Urinary bladder (tissue), 4 donors: ENCODE results near the gene TMED4. TPM values are rescaled to one million over a fixed set of nuclear protein-coding genes. Genes with fewer than 3 reads are reported as not detected.
"Not testable (repeated sequence)": the region's sequence is repeated elsewhere in the genome, so short reads cannot be mapped to it uniquely, and the experiment has no call there.

Source experiments
- DNase-seq: peaks from one replicate; pipeline ENCODE4 v3.0.0-alpha.2; 2015; ENCODE audit errors: extremely low spot score
- H3K27ac ChIP-seq: one replicate; pipeline ENCODE4 v1.5.1; 2013; ENCODE audit warnings: low read depth, mild to moderate bottlenecking, moderate library complexity
- H3K36me3 ChIP-seq: one replicate; pipeline ENCODE4 v1.6.1; 2013; ENCODE audit warnings: mild to moderate bottlenecking, moderate library complexity; ENCODE audit not compliant: insufficient read depth
- H3K4me1 ChIP-seq: one replicate; pipeline ENCODE4 v1.6.1; 2013; ENCODE audit warnings: mild to moderate bottlenecking, moderate library complexity; ENCODE audit not compliant: insufficient read depth
- H3K4me3 ChIP-seq: one replicate; pipeline ENCODE4 v1.5.1; 2013; ENCODE audit warnings: low read depth, low read length
- WGBS: extraction: QIAGEN DNeasy Blood & Tissue Kit; methylation state at CpG from one replicate; pipeline ENCODE4 v1.1.7; 2013; 5-methylcytosine and 5-hydroxymethylcytosine counted together
- polyA plus RNA-seq: library from polyadenylated mRNA; stranded (reverse); fragments of 200-250 nt; gene quantifications from one replicate; pipeline ENCODE4 v1.2.3, GENCODE V29; 2013
- total RNA-seq: library from RNA; depleted of rRNA; stranded (reverse); fragments of >200 nt; gene quantifications from one replicate; pipeline ENCODE4 v1.2.3, GENCODE V29; 2014
- donor health status: healthy with polysubstance abuse.
- donor health status: healthy.

Gene TMED4
- total and polyA plus RNA-seq, 2 donors: 70.3 to 92.6 TPM

GRCh38 chr7:44568771-44569560 lies 13.1 kb downstream of the TMED4 start:
- no peak overlapping the region for H3K27ac ChIP-seq
- H3K36me3 ChIP-seq: no peaks in the 10 kb centered on the region
- no peak for DNase-seq
- 89% methylated on average over 17 of the region's 17 CpGs for whole genome bisulfite sequencing
- H3K4me3 ChIP-seq: no peak overlapping the region
- no peaks in the 10 kb centered on the region for H3K4me1 ChIP-seq

GRCh38 chr7:44567884-44568283 lies 14.1 kb downstream of the TMED4 start:
- DNase-seq: no peak
- Histone ChIP-seq H3K4me1 (no peaks in the 10 kb centered on the region), H3K4me3 (no peak overlapping the region), H3K36me3 (no peaks in the 10 kb centered on the region), H3K27ac (no peak overlapping the region)
- WGBS: 92% methylated on average over 6 of the region's 6 CpGs

GRCh38 chr7:44566680-44567079 lies 15.4 kb downstream of the TMED4 start:
- Histone ChIP-seq H3K4me3 (no peak overlapping the region), H3K36me3 (no peaks in the 10 kb centered on the region), H3K4me1 (no peaks in the 10 kb centered on the region), H3K27ac (no peak overlapping the region)
- 93% methylated on average over 5 of the region's 5 CpGs for WGBS
- no peak for DNase-seq

GRCh38 chr7:44565795-44566559 lies 16.1 kb downstream of the TMED4 start:
- H3K4me1 ChIP-seq: no peaks in the 10 kb centered on the region
- H3K4me3 ChIP-seq: no peak overlapping the region
- H3K27ac ChIP-seq: no peak overlapping the region
- no peaks in the 10 kb centered on the region for H3K36me3 ChIP-seq
- no peak for DNase-seq
- WGBS: 75% methylated on average over 16 of the region's 16 CpGs

GRCh38 chr7:44565097-44565794 lies 16.8 kb downstream of the TMED4 start:
- 62% methylated on average over 13 of the region's 13 CpGs for WGBS
- Histone ChIP-seq H3K36me3 (no peaks in the 10 kb centered on the region), H3K4me3 (no peak overlapping the region), H3K4me1 (no peaks in the 10 kb centered on the region), H3K27ac (no peak overlapping the region)
- DNase-seq: no peak

- Histone ChIP-seq H3K36me3 (no peaks in the 10 kb centered on the region), H3K27ac (no peak overlapping the region), H3K4me3 (no peak overlapping the region), H3K4me1 (no peaks in the 10 kb centered on the region)
- 83% methylated on average over 2 of the region's 2 CpGs for WGBS
- no peak for DNase-seq
These were observed 17.4 kb downstream of the TMED4 start for GRCh38 chr7:44564606-44565005.

GRCh38 chr7:44563171-44563679 lies 18.8 kb downstream of the TMED4 start:
- Histone ChIP-seq H3K4me3 (no peak overlapping the region), H3K27ac (no peak overlapping the region), H3K36me3 (no peaks in the 10 kb centered on the region), H3K4me1 (no peaks in the 10 kb centered on the region)
- WGBS: 73% methylated on average over 3 of the region's 3 CpGs
- no peak for DNase-seq

- DNase-seq, H3K27ac ChIP-seq, H3K4me1 ChIP-seq, H3K4me3 ChIP-seq, H3K36me3 ChIP-seq: not testable (repeated sequence)
- 84% methylated on average over 8 of the region's 8 CpGs for WGBS
These were observed 19.4 kb downstream of the TMED4 start for GRCh38 chr7:44562622-44562962.

- Histone ChIP-seq H3K27ac (no peak overlapping the region), H3K36me3 (no peaks in the 10 kb centered on the region), H3K4me3 (no peak overlapping the region), H3K4me1 (no peaks in the 10 kb centered on the region)
- 71% methylated on average over 7 of the region's 7 CpGs for WGBS
- DNase-seq: no peak
These were observed 19.9 kb downstream of the TMED4 start for GRCh38 chr7:44561962-44562621.

GRCh38 chr7:44561481-44561880 lies 20.6 kb downstream of the TMED4 start:
- H3K4me1 ChIP-seq: no peaks in the 10 kb centered on the region
- DNase-seq: no peak
- no peaks in the 10 kb centered on the region for H3K36me3 ChIP-seq
- 88% methylated on average over 6 of the region's 6 CpGs for WGBS
- no peak overlapping the region for H3K27ac ChIP-seq
- H3K4me3 ChIP-seq: no peak overlapping the region

GRCh38 chr7:44559485-44559884 lies 22.5 kb downstream of the TMED4 start:
- no peak for DNase-seq
- Histone ChIP-seq H3K27ac (no peak overlapping the region), H3K36me3 (no peaks in the 10 kb centered on the region), H3K4me3 (no peak overlapping the region), H3K4me1 (no peaks in the 10 kb centered on the region)
- WGBS: 69% methylated on average over 4 of the region's 4 CpGs

GRCh38 chr7:44557485-44557884 lies 24.5 kb downstream of the TMED4 start:
- no peaks in the 10 kb centered on the region for H3K4me1 ChIP-seq
- H3K4me3 ChIP-seq: no peak overlapping the region
- no peaks in the 10 kb centered on the region for H3K36me3 ChIP-seq
- 81% methylated on average over 2 of the region's 2 CpGs for WGBS
- H3K27ac ChIP-seq: no peak overlapping the region
- no peak for DNase-seq

- H3K27ac ChIP-seq: no peak overlapping the region
- no peak for DNase-seq
- 78% methylated on average over 2 of the region's 2 CpGs for WGBS
- H3K4me3 ChIP-seq: no peak overlapping the region
- no peaks in the 10 kb centered on the region for H3K36me3 ChIP-seq
- no peaks in the 10 kb centered on the region for H3K4me1 ChIP-seq
These were observed 26.7 kb downstream of the TMED4 start for GRCh38 chr7:44555350-44555749.
